HL-60 (cell line): ENCODE data around the gene FOXF1.

ENCODE experiments used
- DNase-seq, 2 experiments: peaks; one replicate each; pipeline ENCODE4 v3.0.0-alpha.2; 2010 to 2020; ENCODE audit warnings: low read depth in 1 of 2, low spot score in 1 of 2
- H3K27ac ChIP-seq: fragments of 250-450 bp; sonication (Bioruptor Pico); replicated peaks from 2 replicates; pipeline ENCODE4 v1.5.1; 2020; ENCODE audit warnings: mild to moderate bottlenecking, moderate library complexity
- H3K27me3 ChIP-seq: fragments of 250-450 bp; sonication (Bioruptor Pico); 2 replicates; pipeline ENCODE4 v1.5.1; 2021; ENCODE audit warnings: mild to moderate bottlenecking, moderate library complexity; ENCODE audit not compliant: insufficient read depth, poor library complexity, severe bottlenecking
- H3K4me3 ChIP-seq: replicated peaks from 2 replicates; pipeline ENCODE4 v1.5.1; 2011; ENCODE audit warnings: mild to moderate bottlenecking, control low read depth, low read length; ENCODE audit not compliant: insufficient read depth
- GABPA ChIP-seq: IDR thresholded peaks from 2 replicates; pipeline ENCODE4 v1.6.1; 2012; ENCODE audit warnings: low read depth
- POLR2AphosphoS5 ChIP-seq: IDR thresholded peaks from 2 replicates; pipeline ENCODE4 v1.6.1; 2012; ENCODE audit warnings: low read depth
- REST ChIP-seq: IDR thresholded peaks from 2 replicates; pipeline ENCODE4 v1.6.1; 2012; ENCODE audit warnings: low read depth; ENCODE audit not compliant: insufficient replicate concordance
- SPI1 ChIP-seq: IDR thresholded peaks from 2 replicates; pipeline ENCODE4 v1.6.1; 2012; ENCODE audit warnings: low read depth, mild to moderate bottlenecking, borderline replicate concordance
- TF ChIP-seq, protein P1 (sequence below): IDR thresholded peaks from one replicate; pipeline ENCODE4 v1.5.1; 2011; ENCODE audit warnings: low read length, control low read depth, inconsistent platforms; ENCODE audit not compliant: insufficient read depth

FOXF1 gene

DNA sequence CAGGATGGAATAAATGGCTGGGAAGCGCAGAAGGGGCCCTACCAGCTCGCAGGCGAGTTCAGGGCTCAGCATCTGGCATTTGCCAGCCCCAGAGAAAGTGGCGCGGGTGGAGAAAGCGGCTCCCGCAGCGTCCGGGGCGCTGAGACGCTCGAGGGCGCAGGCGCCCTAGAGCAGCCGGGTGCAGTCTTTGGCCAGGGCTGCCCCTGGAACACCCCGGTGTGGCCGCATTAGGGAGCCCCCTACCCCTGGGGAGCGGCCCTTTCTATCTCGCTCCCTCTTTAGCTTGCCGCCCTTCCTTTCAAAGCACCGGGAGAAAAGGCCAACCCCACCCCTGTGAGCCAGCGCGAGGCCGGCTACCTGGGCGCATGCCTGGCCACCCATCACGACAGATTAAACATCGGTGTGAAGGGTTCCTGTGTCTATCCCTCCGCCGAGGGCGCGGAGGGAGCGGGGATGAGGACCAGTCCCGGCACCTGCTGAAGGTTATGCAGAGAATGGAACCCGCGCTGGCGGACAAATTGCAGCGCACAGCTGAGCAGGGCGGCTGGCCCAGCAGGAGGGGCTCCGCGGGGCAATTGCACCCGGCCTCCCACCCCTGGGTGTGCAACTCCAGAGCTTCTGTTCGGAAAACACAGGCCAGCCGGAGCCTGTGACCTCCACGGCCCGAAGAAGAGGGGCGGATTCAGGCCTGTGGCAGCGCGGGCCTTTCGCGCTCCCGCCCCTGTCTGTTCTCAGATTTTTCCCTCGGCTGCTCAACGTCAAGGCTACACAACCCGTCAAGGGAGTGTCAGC, 15.6 kb upstream of the FOXF1 start:
- Histone ChIP-seq H3K27ac (no peak overlapping the region), H3K27me3 (no peaks in the 10 kb centered on the region), H3K4me3 (no peak overlapping the region)
- DNase-seq: no peak
- no peak for TF ChIP-seq REST
- no peak for TF ChIP-seq SPI1
- TF ChIP-seq, protein P1, sequence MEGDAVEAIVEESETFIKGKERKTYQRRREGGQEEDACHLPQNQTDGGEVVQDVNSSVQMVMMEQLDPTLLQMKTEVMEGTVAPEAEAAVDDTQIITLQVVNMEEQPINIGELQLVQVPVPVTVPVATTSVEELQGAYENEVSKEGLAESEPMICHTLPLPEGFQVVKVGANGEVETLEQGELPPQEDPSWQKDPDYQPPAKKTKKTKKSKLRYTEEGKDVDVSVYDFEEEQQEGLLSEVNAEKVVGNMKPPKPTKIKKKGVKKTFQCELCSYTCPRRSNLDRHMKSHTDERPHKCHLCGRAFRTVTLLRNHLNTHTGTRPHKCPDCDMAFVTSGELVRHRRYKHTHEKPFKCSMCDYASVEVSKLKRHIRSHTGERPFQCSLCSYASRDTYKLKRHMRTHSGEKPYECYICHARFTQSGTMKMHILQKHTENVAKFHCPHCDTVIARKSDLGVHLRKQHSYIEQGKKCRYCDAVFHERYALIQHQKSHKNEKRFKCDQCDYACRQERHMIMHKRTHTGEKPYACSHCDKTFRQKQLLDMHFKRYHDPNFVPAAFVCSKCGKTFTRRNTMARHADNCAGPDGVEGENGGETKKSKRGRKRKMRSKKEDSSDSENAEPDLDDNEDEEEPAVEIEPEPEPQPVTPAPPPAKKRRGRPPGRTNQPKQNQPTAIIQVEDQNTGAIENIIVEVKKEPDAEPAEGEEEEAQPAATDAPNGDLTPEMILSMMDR: no peak
- TF ChIP-seq POLR2AphosphoS5: no peak
- TF ChIP-seq GABPA: no peak

GRCh38 chr16:86495357-86495701, 15.0 kb upstream of the FOXF1 start:
- DNase-seq: no peak
- H3K4me3 ChIP-seq: no peak overlapping the region
- H3K27ac ChIP-seq: no peak overlapping the region
- no peaks in the 10 kb centered on the region for H3K27me3 ChIP-seq
- TF ChIP-seq GABPA (no peak), SPI1 (no peak), POLR2AphosphoS5 (no peak), REST (no peak)
- TF ChIP-seq, protein P1: no peak

- no peak for TF ChIP-seq REST
- TF ChIP-seq, protein P1: no peak
- TF ChIP-seq POLR2AphosphoS5: no peak
- TF ChIP-seq GABPA: no peak
- no peak for TF ChIP-seq SPI1
- Histone ChIP-seq H3K27ac (no peak overlapping the region), H3K27me3 (no peaks in the 10 kb centered on the region), H3K4me3 (no peak overlapping the region)
- no peak for DNase-seq
Observed at GRCh38 chr16:86495756-86496261, 14.5 kb upstream of the FOXF1 start.
